ENCODE measurements around the gene CEACAM21. TPM values are rescaled to one million over a fixed set of nuclear protein-coding genes. Genes with fewer than 3 reads are reported as not detected.
A peak's percentile ranks its signal among the peaks of the same experiment; 100 is the strongest.
"Not testable (repeated sequence)": the region's sequence is repeated elsewhere in the genome, so short reads cannot be mapped to it uniquely, and the experiment has no call there.

CEACAM21 gene
- polyA plus RNA-seq, 3 donors: 1.5 to 2.4 (median 1.9) TPM

DNA sequence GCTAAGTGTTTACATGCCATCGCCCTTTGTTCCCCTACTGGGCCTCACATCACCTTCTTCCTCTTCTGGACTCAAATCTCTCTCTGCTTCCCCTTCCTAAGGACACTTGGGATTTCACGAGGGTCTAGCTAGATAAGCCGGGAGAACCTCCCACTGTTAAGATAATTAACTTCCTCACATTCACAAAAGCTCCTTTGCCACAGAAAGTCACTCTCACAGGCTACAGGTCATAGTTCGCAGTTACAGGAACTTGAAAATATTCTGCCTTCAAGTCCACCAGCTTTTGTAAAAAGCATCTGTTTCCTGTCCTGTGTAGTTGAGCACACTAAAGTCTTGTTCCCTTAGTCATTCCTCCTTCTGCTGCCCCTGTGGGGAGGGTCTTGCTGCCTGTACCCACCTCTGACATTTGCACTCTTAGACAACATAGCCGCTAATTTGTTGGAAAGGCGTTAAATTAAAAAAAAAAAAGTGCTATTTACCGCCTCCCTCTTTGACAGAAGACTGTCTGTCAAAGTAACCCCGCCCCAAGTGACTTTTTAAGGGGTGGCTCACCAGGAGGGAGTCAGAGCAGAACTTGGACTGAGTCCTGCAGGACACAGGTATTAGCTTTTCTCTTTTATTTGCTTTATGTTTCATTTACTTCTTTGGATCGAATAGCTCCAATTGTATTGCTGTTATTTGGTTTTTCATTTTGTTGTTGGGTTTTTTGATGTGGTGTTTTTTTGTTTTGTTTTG is 26.8 kb upstream of the CEACAM21 start:
- DNase-seq: peak; percentile 10

DNA sequence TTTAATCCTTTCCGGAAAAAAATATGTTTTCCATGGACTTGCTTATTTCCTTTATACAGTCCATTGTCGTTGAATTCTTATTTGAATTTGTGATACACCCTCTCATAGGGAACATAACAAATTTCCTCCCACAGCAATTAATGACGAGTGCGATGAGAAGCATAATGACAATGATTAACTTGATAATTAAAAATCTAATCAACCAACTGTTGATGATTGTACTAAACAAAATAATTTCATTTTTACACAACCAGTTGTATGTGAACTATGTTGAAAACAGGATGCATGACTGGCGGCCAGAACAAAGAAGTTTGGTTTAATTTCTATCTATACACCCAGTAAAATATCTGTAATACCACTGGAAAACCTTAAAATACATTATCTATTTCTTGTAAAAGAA is 26.1 kb upstream of the CEACAM21 start:
- no peak for DNase-seq

DNA sequence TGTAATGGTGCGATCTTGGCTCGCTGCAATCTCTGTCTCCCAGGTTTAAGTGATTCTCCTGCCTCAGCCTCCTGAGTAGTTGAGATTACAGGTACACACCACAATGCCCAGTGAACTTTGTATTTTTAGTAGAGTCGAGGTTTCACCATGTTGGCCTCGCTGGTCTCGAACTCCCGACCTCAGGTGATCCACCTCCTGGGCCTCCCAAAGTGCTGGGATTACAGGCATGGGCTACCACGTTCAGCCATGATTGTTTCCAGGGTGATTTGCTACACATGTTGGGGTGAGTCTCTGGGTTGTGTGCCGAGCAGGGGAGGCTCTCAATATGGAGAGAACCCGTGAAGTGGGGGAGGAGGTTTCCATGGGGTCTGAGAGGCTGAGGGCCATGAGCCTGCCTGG is 24.8 kb upstream of the CEACAM21 start:
- DNase-seq: no peak

DNA sequence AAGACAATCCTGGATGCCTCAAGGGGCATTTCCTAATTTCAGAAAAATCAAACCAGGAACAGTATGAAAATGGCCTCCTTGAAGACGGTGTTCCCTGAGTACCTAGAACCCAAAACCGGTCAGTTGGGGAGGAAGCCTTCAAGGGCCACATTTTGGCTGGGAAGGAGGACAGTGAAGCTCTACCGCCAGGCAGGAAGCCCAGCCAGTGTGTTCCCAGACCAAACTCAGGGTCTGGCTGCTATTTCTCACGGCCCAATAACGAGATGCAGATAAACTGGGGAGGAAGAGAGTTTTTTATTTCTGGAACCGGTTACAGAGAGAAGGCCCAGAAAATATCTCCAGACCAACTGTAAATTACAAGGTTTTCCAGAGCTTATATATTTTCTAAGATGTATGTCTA is 24.3 kb upstream of the CEACAM21 start:
- DNase-seq: no peak

DNA sequence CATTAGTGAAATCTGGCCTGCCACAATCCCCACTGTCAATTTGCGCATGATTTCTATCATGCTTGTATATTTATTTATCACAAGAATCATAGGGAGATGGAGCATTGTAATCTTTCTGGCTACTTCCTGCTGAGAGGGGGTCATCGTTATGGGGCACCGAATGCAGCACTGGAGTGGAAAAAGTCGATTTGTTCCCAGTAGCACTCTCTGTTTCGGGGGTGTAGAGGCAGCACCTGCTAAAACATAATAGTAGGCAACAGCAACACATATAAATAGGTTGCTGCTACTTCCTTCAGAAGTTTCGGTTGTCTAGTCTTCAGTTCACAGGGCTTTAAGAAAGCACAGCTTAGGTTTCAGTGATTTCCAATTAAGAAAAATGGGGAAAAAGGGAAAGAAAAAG is 23.4 kb upstream of the CEACAM21 start:
- no peak for DNase-seq

DNA sequence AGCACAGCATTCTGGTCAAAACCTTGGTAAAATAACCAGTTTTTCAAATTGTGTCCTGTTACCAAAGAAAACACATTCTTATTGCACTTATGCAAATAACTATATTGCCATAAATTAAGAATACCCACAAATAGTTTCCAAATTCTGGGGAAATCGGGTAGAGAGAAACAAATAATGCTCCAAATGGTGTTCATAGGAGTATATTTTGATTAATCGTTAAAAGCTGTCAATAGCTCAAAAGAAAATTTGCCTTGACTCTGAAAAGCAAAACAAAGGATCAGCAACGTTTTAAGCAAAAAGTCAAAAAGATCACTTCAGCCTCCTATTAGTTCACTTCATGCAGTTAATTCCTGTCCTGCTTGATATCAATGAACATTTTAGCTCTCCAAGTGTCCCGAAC is 22.2 kb upstream of the CEACAM21 start:
- no peak for DNase-seq

DNA sequence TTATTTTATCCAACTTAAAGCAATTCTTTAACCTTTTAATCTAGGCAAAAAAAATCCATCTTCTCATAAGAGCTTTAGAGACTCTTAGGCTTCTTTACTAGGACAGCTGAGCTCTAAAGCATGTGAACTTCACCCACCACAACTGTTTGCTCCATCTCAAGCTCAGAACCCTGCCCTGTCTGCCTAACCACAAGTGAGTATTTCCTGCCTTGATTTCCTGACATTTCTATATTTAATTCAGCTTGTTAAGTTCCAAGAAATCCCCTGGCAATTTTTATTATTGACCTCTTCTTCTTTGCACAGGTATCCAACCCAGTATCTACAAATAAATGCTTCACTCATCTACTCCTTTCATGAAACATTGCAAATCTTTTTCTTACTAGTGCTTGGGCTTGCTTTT is 21.1 kb upstream of the CEACAM21 start:
- no peak for DNase-seq

DNA sequence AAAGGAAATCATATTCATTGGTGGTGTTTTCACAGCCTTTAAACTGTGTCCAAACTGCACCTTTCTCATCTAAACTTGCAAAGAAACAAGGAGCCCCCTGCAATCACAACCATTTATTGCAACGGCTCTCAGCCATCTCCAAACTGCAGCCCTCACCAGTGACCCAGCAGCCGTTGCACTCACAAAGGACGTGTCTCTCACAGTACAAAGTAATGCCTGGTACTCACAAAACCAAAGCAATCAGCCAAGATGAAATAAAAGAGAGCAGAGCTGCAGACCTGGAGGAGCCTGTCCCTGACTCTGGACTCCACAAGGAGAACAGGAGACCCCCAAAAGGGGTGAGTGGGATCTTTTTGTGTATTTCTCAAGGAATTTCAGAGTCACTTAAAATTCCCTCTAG is 20.2 kb upstream of the CEACAM21 start:
- no peak for DNase-seq

DNA sequence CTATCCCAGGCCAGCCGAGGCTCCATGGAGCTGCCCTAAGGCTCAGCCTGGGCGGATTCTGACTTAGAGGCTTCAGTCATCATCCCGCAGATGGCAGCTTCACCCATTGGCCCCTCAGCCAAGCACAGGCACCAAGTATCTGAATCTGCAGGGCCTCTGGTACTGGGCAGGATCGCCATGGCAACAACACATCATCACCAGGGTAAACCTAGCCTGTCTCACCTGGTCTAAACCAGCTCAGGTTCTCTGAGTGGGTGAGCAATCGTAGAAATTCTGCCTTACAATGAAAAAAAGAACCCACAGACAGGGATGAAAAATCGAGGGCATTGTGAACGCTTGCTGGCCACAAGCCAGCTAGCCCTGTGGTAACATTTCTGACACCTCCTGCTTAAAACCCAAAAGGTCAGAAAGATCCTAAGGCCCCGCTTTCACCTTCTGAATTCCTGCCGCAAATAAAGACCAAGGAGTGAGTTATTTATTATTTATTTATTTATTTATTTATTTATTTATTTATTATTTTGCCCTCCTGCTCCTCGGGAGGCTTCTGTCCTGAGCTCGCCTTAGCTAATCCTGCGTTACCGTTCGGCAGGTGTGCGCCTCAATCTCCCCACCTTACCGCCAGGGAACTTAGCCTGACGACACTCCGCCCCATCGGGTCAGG is 12.0 kb upstream of the CEACAM21 start:
- no peak for DNase-seq

DNA sequence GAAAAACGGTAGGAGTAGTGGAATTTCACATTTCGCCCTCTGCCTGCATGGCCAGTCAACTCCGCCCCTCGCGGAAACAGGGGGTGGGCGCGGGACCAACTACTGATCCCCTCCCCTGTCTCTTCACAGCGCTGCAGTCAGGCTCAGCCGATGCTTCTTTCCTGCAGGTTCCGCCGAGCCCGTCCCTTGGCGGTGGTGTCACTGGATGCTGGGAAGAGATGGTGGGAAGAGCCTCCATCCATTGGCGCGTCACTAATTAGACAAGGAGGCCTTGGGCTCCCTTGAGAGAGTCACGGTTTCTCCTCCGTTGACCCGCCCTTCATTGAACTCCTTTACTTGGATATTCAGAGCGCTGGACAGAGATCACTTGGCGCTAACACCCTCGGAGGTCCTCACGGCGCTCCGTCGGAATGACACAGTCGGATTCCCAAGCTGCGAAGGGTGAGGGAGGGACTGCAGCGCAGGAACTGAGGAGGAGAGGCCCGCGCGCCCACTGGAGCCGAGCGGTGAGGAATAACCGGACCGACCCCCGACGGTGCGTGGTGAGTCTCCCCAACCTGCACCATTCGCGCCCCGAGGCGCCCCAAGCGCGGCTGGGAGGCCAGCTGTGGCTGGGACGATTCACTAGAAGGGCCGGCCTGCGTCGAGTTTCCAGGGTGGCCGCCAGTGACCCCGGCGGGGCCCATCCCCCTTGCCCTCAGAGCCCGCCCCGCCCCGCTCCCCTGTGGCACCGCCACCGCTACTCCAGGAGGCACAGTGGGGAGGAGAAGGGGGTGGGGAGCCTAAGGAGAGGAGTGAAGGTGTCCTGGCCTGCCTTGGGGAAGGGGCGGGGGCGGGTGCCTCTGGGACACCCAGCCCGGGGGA is 11.2 kb upstream of the CEACAM21 start:
- DNase-seq: peak; percentile 20

DNA sequence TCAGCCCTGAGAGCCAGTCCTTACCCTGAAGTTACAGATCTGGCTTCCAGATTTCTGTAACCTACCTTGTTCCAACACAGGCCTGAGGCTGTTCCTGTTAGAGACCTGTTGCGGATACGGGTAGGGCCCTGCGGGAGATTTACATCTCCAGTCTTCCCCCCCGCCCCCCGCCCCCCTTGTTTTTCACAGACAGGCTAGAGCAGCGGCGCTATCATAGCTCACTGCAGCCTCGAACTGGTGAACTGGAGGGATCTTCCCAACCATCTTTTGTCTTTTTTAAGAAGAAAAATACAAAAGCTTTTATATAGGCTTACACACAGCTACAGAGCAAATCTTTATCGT is 10.6 kb upstream of the CEACAM21 start:
- DNase-seq: no peak

DNA sequence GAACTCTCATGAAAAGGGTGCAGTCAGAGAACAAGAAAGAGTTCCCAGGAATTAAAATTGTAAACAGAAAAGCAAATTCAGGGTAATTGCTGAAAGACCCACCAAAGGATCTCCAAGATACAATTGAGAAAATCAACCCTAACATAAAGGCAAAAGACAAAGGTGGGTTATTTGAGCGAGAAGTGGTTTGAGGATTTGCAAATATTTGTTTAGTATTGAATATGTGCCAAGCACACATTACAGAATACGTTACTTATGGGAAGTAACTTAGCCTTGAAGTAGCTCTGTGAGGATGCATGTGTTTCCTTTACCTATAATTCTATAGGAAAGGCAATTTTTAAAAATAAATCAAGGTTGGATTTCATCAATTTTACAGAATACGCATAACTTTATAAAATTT is 10.0 kb upstream of the CEACAM21 start:
- DNase-seq: no peak

DNA sequence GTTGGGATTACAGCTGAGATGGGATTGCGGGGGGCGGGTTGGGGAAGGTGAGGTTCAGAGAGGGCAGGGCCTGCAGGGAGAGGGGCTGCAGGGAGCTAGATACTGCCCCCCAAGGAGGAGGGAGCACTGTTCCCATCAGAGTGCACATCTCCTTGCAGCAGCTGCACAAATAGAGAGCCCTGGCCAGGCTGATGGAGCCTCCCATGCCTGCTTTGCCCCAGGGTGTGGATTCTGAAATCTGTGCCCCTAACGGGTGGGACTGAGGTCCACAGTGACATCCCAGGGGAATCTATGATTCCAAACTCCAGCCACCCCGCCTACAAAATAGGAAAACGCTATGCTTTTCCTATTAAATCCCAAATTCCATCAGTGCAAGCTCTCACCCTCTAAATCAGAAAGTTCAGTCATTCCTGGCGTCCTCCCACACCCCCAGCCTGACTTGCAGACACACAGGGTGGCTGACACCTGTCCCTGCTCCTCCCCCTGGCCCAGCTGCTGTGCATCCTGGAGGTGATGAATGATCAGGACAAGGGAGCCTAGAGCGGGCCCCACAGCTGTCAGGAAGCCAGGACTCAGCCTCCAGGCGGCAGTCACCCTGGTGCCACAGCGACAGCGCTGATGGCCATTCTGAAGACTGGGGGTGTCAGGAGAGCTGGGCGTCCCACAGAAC is 6.3 kb upstream of the CEACAM21 start:
- no peak for DNase-seq

DNA sequence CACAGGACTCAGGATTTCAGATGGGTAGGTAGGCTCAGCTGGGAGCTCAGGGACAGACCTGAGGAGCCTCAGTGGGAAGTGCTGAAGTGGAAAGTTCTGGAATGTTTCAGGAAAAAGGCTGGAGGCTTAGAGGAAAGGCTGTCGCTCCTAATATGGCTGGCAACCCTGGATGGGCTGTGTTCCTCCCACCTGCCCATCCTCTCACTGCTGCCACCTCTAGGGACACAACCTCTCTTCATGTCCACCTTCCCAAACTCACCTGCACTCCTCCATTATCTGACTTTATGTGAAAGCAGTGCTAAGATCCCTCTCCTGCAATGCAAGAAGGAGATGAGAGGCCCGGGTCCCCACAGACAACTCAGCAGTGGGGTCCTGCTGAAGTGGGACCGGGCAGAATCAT is 5.8 kb upstream of the CEACAM21 start:
- no peak for DNase-seq

DNA sequence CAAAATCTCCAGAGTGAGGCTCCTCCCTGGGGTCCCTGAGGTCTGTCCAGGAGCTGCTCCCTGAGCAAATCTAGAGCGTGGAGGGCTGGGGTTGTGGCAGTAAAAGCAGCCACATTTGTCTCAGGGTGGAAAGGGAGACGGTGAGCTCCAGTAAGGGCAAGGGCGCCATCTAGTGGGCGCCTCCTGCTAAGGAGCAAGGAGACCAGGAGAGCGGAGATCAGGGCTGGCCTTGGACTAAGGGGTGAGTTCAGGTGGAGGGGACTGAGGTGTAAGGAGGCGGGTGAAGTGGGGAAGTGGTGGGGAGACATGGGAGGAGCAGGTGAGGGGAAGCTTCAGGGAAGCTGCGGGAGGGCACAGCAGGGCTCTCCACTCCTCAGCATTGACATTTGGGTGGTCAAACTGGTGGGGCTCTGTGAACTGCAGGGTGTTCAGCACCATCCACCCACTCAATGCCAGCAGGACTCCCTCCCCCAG is 5.3 kb upstream of the CEACAM21 start:
- peak; percentile 52 for DNase-seq

DNA sequence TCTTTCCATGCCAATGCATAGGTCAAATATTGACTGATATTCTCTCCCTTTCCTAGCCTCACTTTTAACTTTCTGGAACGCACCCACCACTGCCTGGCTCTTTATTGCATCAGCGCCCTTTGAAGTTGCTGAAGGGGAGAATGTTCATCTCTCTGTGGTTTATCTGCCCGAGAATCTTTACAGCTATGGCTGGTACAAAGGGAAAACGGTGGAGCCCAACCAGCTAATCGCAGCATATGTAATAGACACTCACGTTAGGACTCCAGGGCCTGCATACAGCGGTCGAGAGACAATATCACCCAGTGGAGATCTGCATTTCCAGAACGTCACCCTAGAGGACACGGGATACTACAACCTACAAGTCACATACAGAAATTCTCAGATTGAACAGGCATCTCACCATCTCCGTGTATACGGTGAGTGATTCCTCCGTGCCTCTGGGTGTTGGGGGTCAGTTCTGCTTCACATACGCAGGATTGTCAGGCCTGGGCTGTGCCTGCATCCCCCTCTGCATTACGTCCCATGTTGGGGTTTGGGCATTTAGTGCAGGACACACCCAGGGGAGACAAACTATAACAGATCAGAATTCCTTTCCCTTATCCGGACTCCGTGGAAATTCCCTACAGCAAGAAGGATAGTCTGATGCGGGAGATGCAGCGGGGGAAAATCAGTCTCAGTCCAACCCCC is 1.3 kb downstream of the CEACAM21 start:
- no peak for DNase-seq

DNA sequence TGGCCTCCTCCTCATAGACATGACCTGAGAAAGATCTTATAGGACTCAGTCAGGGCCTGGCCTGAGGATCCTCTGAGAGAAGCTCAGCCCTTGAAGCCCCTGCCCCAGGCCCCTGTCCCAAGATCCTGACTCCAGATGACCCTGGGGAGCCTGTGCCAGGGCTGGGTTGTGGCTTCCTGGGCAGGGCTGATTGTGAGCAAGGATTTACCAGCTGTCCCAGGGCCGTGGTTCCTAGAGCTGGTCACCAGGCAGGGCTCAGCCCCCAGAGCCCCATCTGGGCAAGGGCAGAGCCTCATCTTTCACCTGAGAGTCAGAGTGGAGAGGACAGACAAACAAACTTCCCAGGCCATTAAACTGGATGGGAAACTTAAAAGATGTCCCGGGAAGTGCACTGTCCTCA is 1.9 kb downstream of the CEACAM21 start:
- no peak for DNase-seq

DNA sequence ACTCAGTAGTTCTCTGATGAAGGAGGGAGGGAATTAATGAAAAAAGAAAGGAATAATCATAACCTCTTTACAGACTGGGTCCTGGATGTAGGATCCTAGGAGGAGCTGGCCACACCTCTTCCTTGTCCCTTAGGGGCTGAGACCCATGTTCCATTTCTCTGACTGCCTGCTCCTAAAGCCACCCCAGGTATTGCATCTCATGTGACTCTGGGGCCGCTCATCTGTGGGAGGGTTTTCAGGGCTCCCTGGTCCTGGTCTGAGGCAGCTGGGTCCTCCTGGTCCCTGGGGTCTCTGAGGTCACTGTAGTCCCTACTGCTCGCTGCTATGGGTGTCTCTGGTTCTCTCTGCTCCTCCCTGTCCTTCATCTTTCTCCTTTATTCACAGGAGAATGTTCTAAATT is 2.9 kb downstream of the CEACAM21 start:
- DNase-seq: no peak

DNA sequence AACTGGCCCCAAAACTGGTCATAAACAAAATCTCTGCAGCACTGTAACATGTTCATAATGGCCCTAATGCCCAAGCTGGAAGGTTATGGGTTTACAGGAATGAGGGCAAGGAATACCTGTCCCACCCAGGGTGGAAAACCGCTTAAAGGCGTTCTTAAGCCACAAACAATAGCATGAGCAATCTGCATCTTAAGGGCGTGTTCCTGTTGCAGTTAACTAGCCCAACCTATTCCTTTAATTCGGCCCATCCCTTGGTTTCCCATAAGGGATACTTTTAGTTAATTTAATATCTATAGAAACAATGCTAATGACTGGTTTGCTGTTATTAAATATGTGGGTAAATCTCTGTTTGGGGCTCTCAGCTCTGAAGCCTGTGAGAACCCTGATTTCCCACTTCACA is 5.1 kb downstream of the CEACAM21 start:
- not testable (repeated sequence) for DNase-seq

DNA sequence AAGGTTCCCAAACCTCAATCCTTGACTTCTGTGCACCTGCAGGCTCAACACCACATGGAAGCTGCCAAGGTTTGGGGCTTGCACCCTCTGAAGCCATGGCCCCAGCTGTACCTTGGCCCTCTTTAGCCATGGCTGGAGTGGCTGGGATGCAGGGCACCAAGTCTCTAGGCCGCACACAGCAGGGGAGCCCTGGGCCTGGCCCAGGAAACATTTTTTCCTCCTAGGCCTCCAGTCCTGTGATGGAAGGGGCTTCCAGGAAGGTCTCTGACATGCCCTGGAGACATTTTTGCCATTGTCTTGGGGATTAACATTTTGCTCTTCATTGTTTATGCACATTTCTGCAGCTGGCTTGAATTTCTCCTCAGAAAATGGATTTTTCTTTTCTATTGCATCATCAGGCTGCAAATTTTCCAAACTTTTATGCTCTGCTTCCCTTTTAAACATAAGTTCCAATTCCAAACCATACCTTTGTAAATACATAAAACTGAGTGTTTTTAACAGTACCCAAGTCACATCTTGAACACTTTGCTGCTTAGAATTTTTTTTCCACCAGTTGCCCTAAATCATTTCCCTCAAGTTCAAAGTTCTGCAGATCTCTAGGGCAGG is 6.7 kb downstream of the CEACAM21 start:
- DNase-seq: not testable (repeated sequence)

DNA sequence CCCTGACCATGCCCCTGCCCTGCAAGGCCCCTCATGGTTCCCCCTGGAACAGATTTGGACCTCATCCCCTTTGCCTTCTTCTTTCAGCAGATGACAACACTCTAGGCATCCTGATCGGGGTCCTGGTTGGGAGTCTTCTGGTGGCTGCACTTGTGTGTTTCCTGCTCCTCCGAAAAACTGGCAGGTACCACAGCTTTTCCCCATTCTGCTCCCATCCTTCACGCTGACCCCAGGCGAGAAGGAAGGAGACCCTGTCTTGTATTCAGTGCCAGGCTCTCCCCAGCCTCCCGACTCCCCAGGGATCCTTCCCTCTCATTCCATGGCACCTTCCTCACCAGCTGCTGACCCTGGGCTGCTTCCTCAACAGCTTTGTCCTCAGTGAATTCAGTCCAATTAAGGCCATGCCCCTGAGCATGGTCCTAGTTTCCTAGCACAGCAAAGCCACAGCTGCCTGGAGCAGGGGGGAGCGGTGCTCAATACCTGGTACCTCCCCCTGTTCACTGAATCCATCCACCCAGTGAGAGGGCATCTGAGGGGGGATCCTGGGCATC is 8.4 kb downstream of the CEACAM21 start:
- no peak for DNase-seq

All from renal pelvis (tissue), 4 donors.